ENCODE data around the gene FGD6. TPM values are rescaled to one million over a fixed set of nuclear protein-coding genes. Genes with fewer than 3 reads are reported as not detected.

The FGD6 gene
- total and polyA plus RNA-seq, 4 donors = 2.4 to 26.4 (median 9.0) TPM

DNA sequence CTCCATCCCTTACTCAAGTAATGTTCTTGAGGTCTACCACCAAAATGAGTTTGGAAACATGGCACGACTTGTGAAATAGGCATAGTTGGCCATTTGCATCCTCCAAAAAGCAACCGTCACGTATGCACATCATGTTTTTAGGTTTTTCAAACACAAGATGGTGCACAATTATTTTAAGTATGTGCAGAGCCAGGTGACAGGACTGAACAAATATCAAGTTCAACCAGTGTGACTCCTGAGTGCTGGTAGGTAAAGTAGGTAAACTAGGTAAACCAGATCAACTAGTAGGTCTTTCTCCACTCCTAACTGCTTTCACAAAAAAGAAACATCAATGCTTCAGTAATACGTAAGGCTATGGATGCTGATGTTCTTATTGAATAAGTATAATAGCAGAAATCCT lies 39.1 kb downstream of the FGD6 start:
- 79 to 81% methylated on average over 4 of the region's 4 CpGs for WGBS, 2 donors
- Histone ChIP-seq H3K9me3 (ENCODE audit: control insufficient read depth in 4 of 4, insufficient read depth in 3 of 4, low read length in 3 of 4) (no peaks in the 10 kb centered on the region), H3K27me3 (ENCODE audit: control insufficient read depth in 3 of 3, insufficient read depth in 3 of 3, low read length in 2 of 3) (no peaks in the 10 kb centered on the region), H3K4me1 (ENCODE audit: control insufficient read depth in 5 of 5, insufficient read depth in 5 of 5, low read length in 5 of 5) (peaks cover 2 to 12% (median 9%) of the 10 kb centered on the region in 5 donors), H3K4me3 (no peak overlapping the region), H3K36me3 (ENCODE audit: control insufficient read depth in 4 of 4, insufficient read depth in 4 of 4, low read length in 4 of 4) (peaks cover 0 to 1% (median 0%) of the 10 kb centered on the region in 4 donors), H3K9ac (ENCODE audit: insufficient read depth in 1 of 2, low read length in 2 of 2) (no peak overlapping the region), H3K27ac (ENCODE audit: low read depth in 1 of 2, low read length in 1 of 2) (no peak overlapping the region)
- DNase-seq (no peak), ATAC-seq (ENCODE audit: insufficient read depth, low FRiP score) (no peak)
- no peak for TF ChIP-seq CTCF (IDR thresholded peaks at IDR 0.05; ENCODE audit: control extremely low read depth, extremely low read depth)

- Histone ChIP-seq H3K36me3 (ENCODE audit: control insufficient read depth in 4 of 4, insufficient read depth in 4 of 4, low read length in 4 of 4) (peaks cover 0 to 1% (median 0%) of the 10 kb centered on the region in 4 donors), H3K27me3 (ENCODE audit: control insufficient read depth in 3 of 3, insufficient read depth in 3 of 3, low read length in 2 of 3) (no peaks in the 10 kb centered on the region), H3K9me3 (ENCODE audit: control insufficient read depth in 4 of 4, insufficient read depth in 3 of 4, low read length in 3 of 4) (no peaks in the 10 kb centered on the region), H3K4me3 (no peak overlapping the region), H3K27ac (ENCODE audit: low read depth in 1 of 2, low read length in 1 of 2) (no peak overlapping the region), H3K4me1 (ENCODE audit: control insufficient read depth in 5 of 5, insufficient read depth in 5 of 5, low read length in 5 of 5) (peaks cover 3 to 19% (median 15%) of the 10 kb centered on the region in 5 donors), H3K9ac (ENCODE audit: insufficient read depth in 1 of 2, low read length in 2 of 2) (no peak overlapping the region)
- 95% methylated on average over 2 of the region's 2 CpGs for WGBS, 2 donors
- DNase-seq = no peak
- no peak for ATAC-seq (ENCODE audit: insufficient read depth, low FRiP score)
- TF ChIP-seq CTCF (IDR thresholded peaks at IDR 0.05; ENCODE audit: control extremely low read depth, extremely low read depth) = no peak
Measured at GRCh38 chr12:95177201-95177768, 40.0 kb downstream of the FGD6 start.

- no peaks in the 10 kb centered on the region for H3K27me3 ChIP-seq (ENCODE audit: control insufficient read depth in 3 of 3, insufficient read depth in 3 of 3, low read length in 2 of 3)
- H3K36me3 ChIP-seq (ENCODE audit: control insufficient read depth in 4 of 4, insufficient read depth in 4 of 4, low read length in 4 of 4) = peaks cover 0 to 7% (median 0%) of the 10 kb centered on the region in 4 donors
- WGBS, 2 donors = 37 to 57% methylated on average over 8 of the region's 8 CpGs
- no peak for TF ChIP-seq CTCF (IDR thresholded peaks at IDR 0.05; ENCODE audit: control extremely low read depth, extremely low read depth)
- H3K4me3 ChIP-seq = no peak overlapping the region
- H3K27ac ChIP-seq (ENCODE audit: low read depth in 1 of 2, low read length in 1 of 2) = peak overlapping the region; percentile 32 to 71
- DNase-seq = peak; percentile 79 to 89 (median 86)
- ATAC-seq (ENCODE audit: insufficient read depth, low FRiP score) = peak; percentile 51
- no peaks in the 10 kb centered on the region for H3K9me3 ChIP-seq (ENCODE audit: control insufficient read depth in 4 of 4, insufficient read depth in 3 of 4, low read length in 3 of 4)
- H3K4me1 ChIP-seq (ENCODE audit: control insufficient read depth in 5 of 5, insufficient read depth in 5 of 5, low read length in 5 of 5) = peaks cover 3 to 19% (median 15%) of the 10 kb centered on the region in 5 donors
- no peak overlapping the region for H3K9ac ChIP-seq (ENCODE audit: insufficient read depth in 1 of 2, low read length in 2 of 2)
Measured at GRCh38 chr12:95173392-95174251, 43.6 kb downstream of the FGD6 start.
